Ishikawa (cell line): Measurements from ENCODE around the gene LMAN2.

Experiments
- EP300 ChIP-seq: IDR thresholded peaks from 2 replicates; pipeline ENCODE4 v1.6.1; 2012; ENCODE audit warnings: borderline replicate concordance
- FOXM1 ChIP-seq: IDR thresholded peaks from 2 replicates; pipeline ENCODE4 v1.6.1; 2012; ENCODE audit warnings: low read depth, borderline replicate concordance
- MAX ChIP-seq: IDR thresholded peaks from 2 replicates; pipeline ENCODE4 v1.6.1; 2012
- TEAD4 ChIP-seq: IDR thresholded peaks from 2 replicates; pipeline ENCODE4 v1.6.1; 2012
- USF1 ChIP-seq: IDR thresholded peaks from 2 replicates; pipeline ENCODE4 v1.6.1; 2012

GRCh38 chr5:177366528-177367322 lies 15.3 kb upstream of the LMAN2 start:
- no peak for TF ChIP-seq FOXM1
- TF ChIP-seq TEAD4 = no peak
- peak; percentile 18; the same call in 1 of the 2 replicates for TF ChIP-seq MAX
- TF ChIP-seq EP300 = no peak
- no peak for TF ChIP-seq USF1
